ENCODE measurements around the gene LEAP2.

- no peak for TF ChIP-seq CTCF (conservative IDR thresholded peaks at IDR 0.05 in 1 of 2, IDR thresholded peaks at IDR 0.05 in 1 of 2; ENCODE audit: extremely low read depth in 1 of 2, insufficient read depth in 1 of 2, low read depth in 1 of 2, low read length in 2 of 2)
- TF ChIP-seq EZH2 (IDR thresholded peaks at IDR 0.05; ENCODE audit: borderline replicate concordance, low read length), result no peak
Measured at GRCh38 chr5:132867046-132867451, 6.4 kb upstream of the LEAP2 start.

Data from mammary epithelial cell (primary cell).